HepG2 (cell line): ENCODE measurements around the gene NME1. TPM values are rescaled to one million over a fixed set of nuclear protein-coding genes. Genes with fewer than 3 reads are reported as not detected.

Source experiments
- FOXP1 ChIP-seq, 2 experiments: fragments of 450-650 bp in 1 of 2; IDR thresholded peaks; 2 replicates each; pipeline ENCODE4 v1.6.1; 2017 to 2018; ENCODE audit warnings: antibody characterized with exemption in 1 of 2
- GABPB1 ChIP-seq: IDR thresholded peaks from 2 replicates; pipeline ENCODE4 v1.6.1; 2016; ENCODE audit warnings: mild to moderate bottlenecking, missing genetic modification reagents, moderate library complexity, missing compliant biosample characterization
- HMGXB4 ChIP-seq, 2 experiments: sonication (generic) in 1 of 2; formaldehyde crosslinking in 1 of 2; IDR thresholded peaks; 2 replicates each; pipeline versions ENCODE4 v1.4.0 to v1.6.1; 2018 to 2020; ENCODE audit warnings: missing genetic modification reagents in 2 of 2, borderline replicate concordance in 1 of 2, low read depth in 1 of 2, mild to moderate bottlenecking in 1 of 2, missing biosample characterization in 1 of 2
- MAFK ChIP-seq, 2 experiments: IDR thresholded peaks in 1 of 2; conservative IDR thresholded peaks in 1 of 2; 2 replicates each; pipeline ENCODE4 v1.6.1; 2011; ENCODE audit warnings: improper control_type of control experiment in 2 of 2, low read length in 2 of 2
- MED13 ChIP-seq: sonication (generic); formaldehyde crosslinking; IDR thresholded peaks from 2 replicates; pipeline ENCODE4 v1.5.0; 2020; ENCODE audit warnings: missing genetic modification reagents
- NAIF1 ChIP-seq: sonication (generic); formaldehyde crosslinking; IDR thresholded peaks from 2 replicates; pipeline ENCODE4 v1.5.0; 2020; ENCODE audit warnings: mild to moderate bottlenecking, missing genetic modification reagents, borderline replicate concordance
- NFIC ChIP-seq: IDR thresholded peaks from 2 replicates; pipeline ENCODE4 v1.6.1; 2012; ENCODE audit warnings: mild to moderate bottlenecking, low read length, inconsistent platforms
- POGZ ChIP-seq: sonication (generic); formaldehyde crosslinking; IDR thresholded peaks from 2 replicates; pipeline ENCODE4 v1.4.0; 2020; ENCODE audit warnings: mild to moderate bottlenecking, missing genetic modification reagents
- SAP130 ChIP-seq: IDR thresholded peaks from 2 replicates; pipeline ENCODE4 v1.6.1; 2016; ENCODE audit warnings: low read depth
- SIN3B ChIP-seq: fragments of 150-350 bp; IDR thresholded peaks from 2 replicates; pipeline ENCODE4 v1.6.1; 2014; ENCODE audit warnings: low read length
- TBX2 ChIP-seq: sonication (generic); formaldehyde crosslinking; IDR thresholded peaks from 2 replicates; pipeline ENCODE4 v1.5.0; 2020; ENCODE audit warnings: missing genetic modification reagents, mild to moderate bottlenecking, borderline replicate concordance
- ZNF256 ChIP-seq: sonication (generic); formaldehyde crosslinking; conservative IDR thresholded peaks from 2 replicates; pipeline ENCODE4 v1.4.0; 2020; ENCODE audit warnings: missing genetic modification reagents
- ZNF576 ChIP-seq: sonication (generic); formaldehyde crosslinking; IDR thresholded peaks from 2 replicates; pipeline ENCODE4 v1.4.0; 2020; ENCODE audit warnings: mild to moderate bottlenecking, missing genetic modification reagents
- ZNF816 ChIP-seq: sonication (generic); formaldehyde crosslinking; IDR thresholded peaks from 2 replicates; pipeline ENCODE4 v1.8.0; 2022; ENCODE audit warnings: missing genetic modification reagents, mild to moderate bottlenecking, borderline replicate concordance
- ZSCAN12 ChIP-seq: sonication (generic); formaldehyde crosslinking; IDR thresholded peaks from 2 replicates; pipeline ENCODE4 v1.9.0; 2021; ENCODE audit warnings: mild to moderate bottlenecking, missing genetic modification reagents
- polyA plus RNA-seq, 8 experiments: library from polyadenylated mRNA; depleted of rRNA in 3 of 8; stranded (reverse) in 7 of 8; unstranded in 1 of 8; fragments of >200 nt; fragmentation: Illumina TruSeq in 4 of 8; extraction: Trizol in 4 of 8; gene quantifications; 2 replicates each; pipeline versions ENCODE4 v1.2.1 to v1.2.3, GENCODE V29; 2011 to 2016; ENCODE audit warnings: low read depth in 4 of 8, missing spikeins in 1 of 8, mixed read lengths in 1 of 8; ENCODE audit not compliant: insufficient read depth in 1 of 8
- total RNA-seq, 5 experiments: library from RNA; depleted of rRNA; stranded (reverse); fragments of >200 nt; fragmentation: Illumina TruSeq; extraction: Trizol; gene quantifications; 2 replicates each; pipeline ENCODE4 v1.2.3, GENCODE V29; 2016; ENCODE audit warnings: low read depth in 1 of 5
- TF ChIP-seq, protein P1 (sequence below): sonication (generic); IDR thresholded peaks from 2 replicates; pipeline ENCODE4 v1.6.1; 2016; ENCODE audit warnings: low read depth, borderline replicate concordance
- TF ChIP-seq, protein P2 (sequence below): sonication (generic); formaldehyde crosslinking; IDR thresholded peaks from 2 replicates; pipeline ENCODE4 v1.4.0; 2020; ENCODE audit warnings: mild to moderate bottlenecking, missing genetic modification reagents, borderline replicate concordance
- TF ChIP-seq, protein P3 (sequence below): sonication (generic); formaldehyde crosslinking; IDR thresholded peaks from 2 replicates; pipeline ENCODE4 v1.8.1; 2023; ENCODE audit warnings: mild to moderate bottlenecking, missing genetic modification reagents, borderline replicate concordance

The NME1 gene
- total and polyA plus RNA-seq, 2 of the 13 experiments (the other 11 are each of a cell fraction or from before 2014, with no cell fraction given) = 295 to 516 TPM

- TF ChIP-seq FOXP1 (IDR thresholded peaks at IDR 0.05) (peak; percentile 48; the same call in 1 of the 2 replicates), FOXP1 (CRISPR knock-in tag; IDR thresholded peaks at IDR 0.05) (peak; percentile 67), POGZ (CRISPR knock-in tag) (peak; percentile 100), NFIC (peak; percentile 76), SAP130 (CRISPR knock-in tag) (peak; percentile 100), MAFK (conservative IDR thresholded peaks at IDR 0.05 in 1 of 2, IDR thresholded peaks at IDR 0.05 in 1 of 2; ENCODE audit: low read length in 2 of 2) (peak; percentile 1 to 8; a peak in 1 of 4 replicates), SIN3B (peak; percentile 96), ZNF816 (CRISPR knock-in tag) (peak; percentile 99), MED13 (CRISPR knock-in tag) (peak; percentile 95; the same call in 1 of the 2 replicates), ZNF256 (peak; percentile 98), GABPB1 (peak; percentile 100), TBX2 (peak; percentile 95), ZNF576 (CRISPR knock-in tag) (peak; percentile 92), ZSCAN12 (CRISPR knock-in tag) (peak; percentile 95), NAIF1 (CRISPR knock-in tag) (peak; percentile 95), HMGXB4 (CRISPR knock-in tag; IDR thresholded peaks at IDR 0.05; ENCODE audit: borderline replicate concordance in 1 of 2, low read depth in 1 of 2) (peak; percentile 98 to 99)
- TF ChIP-seq, protein P1, sequence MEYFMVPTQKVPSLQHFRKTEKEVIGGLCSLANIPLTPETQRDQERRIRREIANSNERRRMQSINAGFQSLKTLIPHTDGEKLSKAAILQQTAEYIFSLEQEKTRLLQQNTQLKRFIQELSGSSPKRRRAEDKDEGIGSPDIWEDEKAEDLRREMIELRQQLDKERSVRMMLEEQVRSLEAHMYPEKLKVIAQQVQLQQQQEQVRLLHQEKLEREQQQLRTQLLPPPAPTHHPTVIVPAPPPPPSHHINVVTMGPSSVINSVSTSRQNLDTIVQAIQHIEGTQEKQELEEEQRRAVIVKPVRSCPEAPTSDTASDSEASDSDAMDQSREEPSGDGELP = no peak; the same call in 1 of the 2 replicates
- TF ChIP-seq, protein P2, sequence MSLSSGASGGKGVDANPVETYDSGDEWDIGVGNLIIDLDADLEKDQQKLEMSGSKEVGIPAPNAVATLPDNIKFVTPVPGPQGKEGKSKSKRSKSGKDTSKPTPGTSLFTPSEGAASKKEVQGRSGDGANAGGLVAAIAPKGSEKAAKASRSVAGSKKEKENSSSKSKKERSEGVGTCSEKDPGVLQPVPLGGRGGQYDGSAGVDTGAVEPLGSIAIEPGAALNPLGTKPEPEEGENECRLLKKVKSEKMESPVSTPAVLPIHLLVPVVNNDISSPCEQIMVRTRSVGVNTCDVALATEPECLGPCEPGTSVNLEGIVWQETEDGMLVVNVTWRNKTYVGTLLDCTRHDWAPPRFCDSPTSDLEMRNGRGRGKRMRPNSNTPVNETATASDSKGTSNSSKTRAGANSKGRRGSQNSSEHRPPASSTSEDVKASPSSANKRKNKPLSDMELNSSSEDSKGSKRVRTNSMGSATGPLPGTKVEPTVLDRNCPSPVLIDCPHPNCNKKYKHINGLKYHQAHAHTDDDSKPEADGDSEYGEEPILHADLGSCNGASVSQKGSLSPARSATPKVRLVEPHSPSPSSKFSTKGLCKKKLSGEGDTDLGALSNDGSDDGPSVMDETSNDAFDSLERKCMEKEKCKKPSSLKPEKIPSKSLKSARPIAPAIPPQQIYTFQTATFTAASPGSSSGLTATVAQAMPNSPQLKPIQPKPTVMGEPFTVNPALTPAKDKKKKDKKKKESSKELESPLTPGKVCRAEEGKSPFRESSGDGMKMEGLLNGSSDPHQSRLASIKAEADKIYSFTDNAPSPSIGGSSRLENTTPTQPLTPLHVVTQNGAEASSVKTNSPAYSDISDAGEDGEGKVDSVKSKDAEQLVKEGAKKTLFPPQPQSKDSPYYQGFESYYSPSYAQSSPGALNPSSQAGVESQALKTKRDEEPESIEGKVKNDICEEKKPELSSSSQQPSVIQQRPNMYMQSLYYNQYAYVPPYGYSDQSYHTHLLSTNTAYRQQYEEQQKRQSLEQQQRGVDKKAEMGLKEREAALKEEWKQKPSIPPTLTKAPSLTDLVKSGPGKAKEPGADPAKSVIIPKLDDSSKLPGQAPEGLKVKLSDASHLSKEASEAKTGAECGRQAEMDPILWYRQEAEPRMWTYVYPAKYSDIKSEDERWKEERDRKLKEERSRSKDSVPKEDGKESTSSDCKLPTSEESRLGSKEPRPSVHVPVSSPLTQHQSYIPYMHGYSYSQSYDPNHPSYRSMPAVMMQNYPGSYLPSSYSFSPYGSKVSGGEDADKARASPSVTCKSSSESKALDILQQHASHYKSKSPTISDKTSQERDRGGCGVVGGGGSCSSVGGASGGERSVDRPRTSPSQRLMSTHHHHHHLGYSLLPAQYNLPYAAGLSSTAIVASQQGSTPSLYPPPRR (CRISPR knock-in tag) = peak; percentile 92
- TF ChIP-seq, protein P3, sequence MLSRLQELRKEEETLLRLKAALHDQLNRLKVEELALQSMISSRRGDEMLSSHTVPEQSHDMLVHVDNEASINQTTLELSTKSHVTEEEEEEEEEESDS = no peak
Measured at GRCh38 chr17:51153210-51154072, at the start of gene NME1 (continued).
